ENCODE results near the gene TLE7. TPM values are rescaled to one million over a fixed set of nuclear protein-coding genes. Genes with fewer than 3 reads are reported as not detected.

TLE7 gene
- total RNA-seq, 1 donor from 2014 or later, result not detected

- H3K4me1 Mint-ChIP-seq, result peaks cover 10% of the 10 kb centered on the region
- no peak for DNase-seq (ENCODE audit: low read depth, low spot score)
- H3K4me3 Mint-ChIP-seq, result no peak overlapping the region
- H3K27ac Mint-ChIP-seq (ENCODE audit: unreplicated experiment), result no peak overlapping the region
- no peak for TF ChIP-seq CTCF (conservative IDR thresholded peaks at IDR 0.05)
- peaks cover 5% of the 10 kb centered on the region for H3K9me3 Mint-ChIP-seq
- peaks cover 66% of the 10 kb centered on the region for H3K27me3 Mint-ChIP-seq (ENCODE audit: low read depth)
- H3K36me3 Mint-ChIP-seq (ENCODE audit: low read depth), result no peaks in the 10 kb centered on the region
Observed at GRCh38 chr16:71380831-71381230, 61.0 kb downstream of the TLE7 start.

Other genes starting within 250 kb of the TLE7 start
- gene HYDIN, start 211.3 kb downstream of the TLE7 start, total RNA-seq, result 7.5 and 7.8 TPM in 2 replicates
- 19.1 and 20.5 TPM in 2 replicates for gene CMTR2, start 152.7 kb downstream of the TLE7 start, total RNA-seq
- gene CALB2, start 83.3 kb downstream of the TLE7 start, total RNA-seq, result not detected in 2 replicates
- 14.2 and 14.3 TPM in 2 replicates for gene ZNF23, start 20.2 kb upstream of the TLE7 start, total RNA-seq
- gene ZNF19, start 47.3 kb upstream of the TLE7 start, total RNA-seq, result 6.4 and 7.4 TPM in 2 replicates
- gene CHST4, start 84.4 kb upstream of the TLE7 start, total RNA-seq, result not detected in 2 replicates
- not detected in 2 replicates for gene TAT, start 135.0 kb upstream of the TLE7 start, total RNA-seq
- gene MARVELD3, start 184.1 kb upstream of the TLE7 start, total RNA-seq, result not detected in 2 replicates

Data from neural crest cell (in vitro differentiated cells).